ENCODE data around the gene IGF2BP2. TPM values are rescaled to one million over a fixed set of nuclear protein-coding genes. Genes with fewer than 3 reads are reported as not detected.

IGF2BP2 gene
- total RNA-seq, 2 experiments from 2014 or later: 0.62 TPM; not detected in 1

- Mint-ChIP-seq H3K36me3 (ENCODE audit: low read depth) (no peaks in the 10 kb centered on the region), H3K27me3 (peaks cover 3% of the 10 kb centered on the region), H3K4me3 (no peak overlapping the region), H3K9me3 (no peaks in the 10 kb centered on the region), H3K27ac (no peak overlapping the region), H3K4me1 (peaks cover 2% of the 10 kb centered on the region)
- ChIA-PET POLR2A (no interaction called here), CTCF (no interaction called here)
- no peak for DNase-seq
These were observed 95.3 kb downstream of the IGF2BP2 start for GRCh38 chr3:185729337-185730055.

- Mint-ChIP-seq H3K27me3 (no peaks in the 10 kb centered on the region), H3K4me3 (no peak overlapping the region), H3K4me1 (peaks cover 2% of the 10 kb centered on the region), H3K9me3 (no peaks in the 10 kb centered on the region), H3K36me3 (ENCODE audit: low read depth) (no peaks in the 10 kb centered on the region), H3K27ac (no peak overlapping the region)
- ChIA-PET CTCF (no interaction called here), POLR2A (no interaction called here)
- DNase-seq: no peak
These were observed 96.1 kb downstream of the IGF2BP2 start for GRCh38 chr3:185728630-185729336.

GRCh38 chr3:185727873-185728272 is 97.0 kb downstream of the IGF2BP2 start:
- no peaks in the 10 kb centered on the region for H3K36me3 Mint-ChIP-seq (ENCODE audit: low read depth)
- peaks cover 2% of the 10 kb centered on the region for H3K4me1 Mint-ChIP-seq
- POLR2A ChIA-PET: no interaction called here
- no peak overlapping the region for H3K27ac Mint-ChIP-seq
- H3K27me3 Mint-ChIP-seq: peaks cover 2% of the 10 kb centered on the region
- DNase-seq: no peak
- H3K9me3 Mint-ChIP-seq: no peaks in the 10 kb centered on the region
- CTCF ChIA-PET: no interaction called here
- H3K4me3 Mint-ChIP-seq: no peak overlapping the region

GRCh38 chr3:185726254-185726967 is 98.4 kb downstream of the IGF2BP2 start:
- ChIA-PET CTCF (no interaction called here), POLR2A (no interaction called here)
- no peak overlapping the region for H3K27ac Mint-ChIP-seq
- H3K9me3 Mint-ChIP-seq: no peaks in the 10 kb centered on the region
- no peaks in the 10 kb centered on the region for H3K4me1 Mint-ChIP-seq
- H3K36me3 Mint-ChIP-seq (ENCODE audit: low read depth): no peaks in the 10 kb centered on the region
- H3K4me3 Mint-ChIP-seq: no peak overlapping the region
- H3K27me3 Mint-ChIP-seq: peaks cover 5% of the 10 kb centered on the region
- no peak for DNase-seq

DNA sequence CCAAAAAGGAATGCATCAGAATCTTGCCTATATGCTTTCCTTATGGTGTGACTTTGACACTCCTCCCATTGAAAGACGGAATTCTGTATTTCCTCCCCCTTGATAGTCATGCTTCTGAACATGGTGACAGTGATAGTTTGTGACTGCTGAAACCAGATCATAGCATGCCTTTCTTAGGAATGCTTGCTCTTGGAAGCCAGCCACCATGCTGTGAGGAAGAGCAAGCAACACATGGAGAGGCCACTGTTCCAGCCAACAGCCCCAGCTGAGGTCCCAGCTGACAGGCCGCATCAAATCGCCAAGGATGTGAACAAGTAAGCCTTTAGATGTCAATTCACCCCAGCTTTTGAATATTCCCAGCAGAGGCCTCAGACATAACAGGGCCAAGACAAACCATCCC is 100.1 kb downstream of the IGF2BP2 start:
- no peaks in the 10 kb centered on the region for H3K36me3 Mint-ChIP-seq (ENCODE audit: low read depth)
- peaks cover 5% of the 10 kb centered on the region for H3K27me3 Mint-ChIP-seq
- no peaks in the 10 kb centered on the region for H3K4me1 Mint-ChIP-seq
- CTCF ChIA-PET: no interaction called here
- H3K4me3 Mint-ChIP-seq: no peak overlapping the region
- H3K27ac Mint-ChIP-seq: no peak overlapping the region
- POLR2A ChIA-PET: no interaction called here
- no peaks in the 10 kb centered on the region for H3K9me3 Mint-ChIP-seq
- DNase-seq: no peak

- H3K4me1 Mint-ChIP-seq: no peaks in the 10 kb centered on the region
- H3K36me3 Mint-ChIP-seq (ENCODE audit: low read depth): no peaks in the 10 kb centered on the region
- H3K27me3 Mint-ChIP-seq: peaks cover 5% of the 10 kb centered on the region
- no peak overlapping the region for H3K27ac Mint-ChIP-seq
- CTCF ChIA-PET: no interaction called here
- POLR2A ChIA-PET: interaction anchor here (0.7 kb wide), 1 partner anchor 419 kb away, joined by 3 read pairs; no protein-coding TSS in a partner anchor
- H3K9me3 Mint-ChIP-seq: no peaks in the 10 kb centered on the region
- no peak overlapping the region for H3K4me3 Mint-ChIP-seq
- no peak for DNase-seq
These were observed 100.6 kb downstream of the IGF2BP2 start for GRCh38 chr3:185724251-185724650.

GRCh38 chr3:185722881-185723280 is 102.0 kb downstream of the IGF2BP2 start:
- H3K9me3 Mint-ChIP-seq: no peaks in the 10 kb centered on the region
- no peak overlapping the region for H3K4me3 Mint-ChIP-seq
- H3K36me3 Mint-ChIP-seq (ENCODE audit: low read depth): no peaks in the 10 kb centered on the region
- no peaks in the 10 kb centered on the region for H3K4me1 Mint-ChIP-seq
- no peak overlapping the region for H3K27ac Mint-ChIP-seq
- no peak for DNase-seq
- CTCF ChIA-PET: no interaction called here
- POLR2A ChIA-PET: no interaction called here
- H3K27me3 Mint-ChIP-seq: peaks cover 5% of the 10 kb centered on the region

- DNase-seq: no peak
- Mint-ChIP-seq H3K4me1 (no peaks in the 10 kb centered on the region), H3K4me3 (no peak overlapping the region), H3K27ac (no peak overlapping the region), H3K27me3 (peaks cover 5% of the 10 kb centered on the region), H3K36me3 (ENCODE audit: low read depth) (no peaks in the 10 kb centered on the region), H3K9me3 (no peaks in the 10 kb centered on the region)
- ChIA-PET POLR2A (no interaction called here), CTCF (no interaction called here)
These were observed 102.9 kb downstream of the IGF2BP2 start for GRCh38 chr3:185721970-185722369.

DNA sequence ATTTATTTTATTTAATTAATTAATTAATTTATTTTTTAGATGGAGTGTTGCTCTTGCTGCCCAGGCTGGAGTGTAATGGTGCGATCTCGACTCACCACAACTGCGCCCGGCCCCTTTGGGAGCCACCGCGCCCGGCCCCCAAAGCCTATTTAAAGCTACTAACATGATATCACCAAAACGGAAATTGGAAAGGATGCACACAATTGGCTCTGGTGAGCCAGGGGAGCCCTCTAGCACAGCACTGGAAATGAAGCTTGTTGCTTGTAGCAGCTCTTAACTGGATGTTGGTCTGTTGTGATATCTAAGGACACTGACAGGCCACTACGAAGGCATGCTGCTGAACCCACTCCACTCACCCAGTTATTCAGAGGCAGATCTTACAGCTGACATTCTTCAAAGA is 104.5 kb downstream of the IGF2BP2 start:
- H3K36me3 Mint-ChIP-seq (ENCODE audit: low read depth): no peaks in the 10 kb centered on the region
- no peaks in the 10 kb centered on the region for H3K4me1 Mint-ChIP-seq
- no peaks in the 10 kb centered on the region for H3K9me3 Mint-ChIP-seq
- peaks cover 5% of the 10 kb centered on the region for H3K27me3 Mint-ChIP-seq
- ChIA-PET CTCF (interaction anchor here (0.5 kb wide), 1 partner anchor 86 kb away, joined by 3 read pairs; no protein-coding TSS in a partner anchor), POLR2A (no interaction called here)
- DNase-seq: no peak
- no peak overlapping the region for H3K27ac Mint-ChIP-seq
- H3K4me3 Mint-ChIP-seq: no peak overlapping the region

DNA sequence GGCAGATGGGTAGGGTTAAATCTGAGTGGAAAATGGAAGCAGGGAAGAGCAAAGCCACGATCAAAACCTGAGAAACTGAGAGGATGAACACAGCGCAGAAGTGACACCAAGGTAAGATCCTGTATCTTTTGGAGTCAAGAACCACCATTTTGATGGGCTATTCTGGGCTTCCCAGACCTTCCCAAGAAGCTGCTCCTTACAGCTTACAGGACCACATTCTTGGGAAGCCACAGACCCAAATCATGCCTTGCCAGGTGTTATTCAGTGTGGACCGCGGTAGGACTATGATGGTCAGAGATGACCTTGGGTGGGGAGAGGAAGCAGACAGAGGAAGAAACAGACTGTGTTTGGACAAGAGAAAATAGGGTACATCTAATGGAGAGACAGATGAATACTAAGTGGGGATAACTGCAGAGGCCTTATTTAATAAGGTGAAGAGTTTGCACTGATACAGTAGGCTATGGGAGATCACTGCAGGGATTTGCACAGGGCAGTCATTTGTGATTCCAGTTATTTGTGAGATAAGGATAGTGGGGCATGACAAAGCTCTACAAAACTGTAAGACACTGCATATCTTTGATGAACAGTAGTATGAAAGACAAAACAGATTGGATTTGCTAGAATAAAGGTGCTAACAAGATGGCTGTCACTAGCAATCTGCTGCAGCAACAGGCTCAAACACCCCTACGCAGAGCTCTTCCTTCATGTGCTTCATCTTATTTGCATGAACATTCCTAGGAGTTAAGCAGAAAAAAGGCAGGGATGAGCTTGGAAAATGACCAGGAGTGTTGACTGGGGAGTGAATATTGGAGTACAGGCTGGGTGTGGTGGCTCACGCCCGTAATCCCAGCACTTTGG is 105.9 kb downstream of the IGF2BP2 start:
- no peak for DNase-seq
- Mint-ChIP-seq H3K36me3 (ENCODE audit: low read depth) (no peaks in the 10 kb centered on the region), H3K4me1 (no peaks in the 10 kb centered on the region), H3K9me3 (no peaks in the 10 kb centered on the region), H3K27me3 (peaks cover 10% of the 10 kb centered on the region), H3K4me3 (no peak overlapping the region), H3K27ac (no peak overlapping the region)
- POLR2A ChIA-PET: interaction anchor here (0.6 kb wide), 1 partner anchor 60 kb away, joined by 6 read pairs; no protein-coding TSS in a partner anchor
- CTCF ChIA-PET: interaction anchor here (0.6 kb wide), 1 partner anchor 12 kb away, joined by 3 read pairs; no protein-coding TSS in a partner anchor

DNA sequence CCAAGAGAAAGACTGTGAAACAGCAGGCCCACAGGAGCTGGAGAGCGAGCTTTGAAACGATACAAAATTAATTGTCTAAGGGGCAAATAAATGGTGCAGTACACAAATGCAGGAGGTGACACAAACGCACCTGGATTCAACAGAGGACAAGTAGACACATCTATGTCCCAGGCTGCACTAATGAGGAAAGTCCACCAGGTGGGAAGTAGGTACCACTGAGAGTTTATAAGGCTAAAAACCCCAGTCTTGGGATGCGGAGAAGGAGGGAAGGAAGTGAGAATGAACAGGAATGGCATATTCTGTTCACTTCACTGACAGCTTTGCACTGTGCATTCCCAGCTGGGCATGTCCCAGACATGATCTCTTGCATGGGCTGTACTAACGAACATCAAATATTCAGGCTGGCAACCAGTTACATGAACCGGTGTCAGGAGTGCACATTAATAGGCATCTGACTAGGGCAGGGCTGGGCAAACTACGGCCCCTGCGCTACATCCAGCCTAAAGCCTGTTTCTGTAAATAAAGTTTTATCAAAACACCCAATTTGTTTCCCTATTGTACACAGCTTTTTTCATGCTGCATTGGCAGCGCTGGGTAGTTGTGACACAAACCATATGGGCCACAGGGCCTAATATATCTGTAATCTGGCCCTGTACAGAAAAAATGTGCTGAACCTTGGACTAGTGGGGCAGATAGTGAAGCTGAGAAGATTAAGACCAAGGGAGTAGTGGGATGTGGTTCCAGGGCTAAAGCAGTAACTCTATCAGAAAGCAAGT is 107.0 kb downstream of the IGF2BP2 start:
- Mint-ChIP-seq H3K27me3 (peaks cover 10% of the 10 kb centered on the region), H3K36me3 (ENCODE audit: low read depth) (no peaks in the 10 kb centered on the region), H3K9me3 (no peaks in the 10 kb centered on the region), H3K4me1 (no peaks in the 10 kb centered on the region), H3K4me3 (no peak overlapping the region), H3K27ac (no peak overlapping the region)
- CTCF ChIA-PET: no interaction called here
- DNase-seq: no peak
- POLR2A ChIA-PET: no interaction called here

DNA sequence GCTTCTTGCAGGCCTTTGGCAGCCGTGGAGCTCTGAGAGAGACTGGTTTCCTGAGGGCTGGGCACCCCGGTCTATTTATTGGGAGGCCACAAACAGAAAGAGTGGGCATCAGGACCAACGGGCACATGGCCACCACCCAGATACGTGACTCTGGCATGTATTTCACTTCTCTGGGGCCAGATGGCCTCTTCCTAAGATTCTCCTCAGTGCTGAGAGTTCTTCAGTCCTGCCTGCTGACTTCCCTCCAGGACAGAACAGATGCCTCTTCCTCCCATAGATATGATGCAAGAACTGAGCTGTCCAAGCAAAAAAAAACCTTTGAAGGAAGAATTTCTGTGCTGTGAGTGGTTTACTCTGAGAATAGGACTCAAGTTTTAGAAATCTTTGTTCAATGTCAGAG is 107.7 kb downstream of the IGF2BP2 start:
- H3K4me3 Mint-ChIP-seq: no peak overlapping the region

More for the DNA sequence above, 107.7 kb downstream of the IGF2BP2 start:
- Mint-ChIP-seq H3K27ac (no peak overlapping the region), H3K4me1 (no peaks in the 10 kb centered on the region), H3K9me3 (no peaks in the 10 kb centered on the region), H3K27me3 (peaks cover 8% of the 10 kb centered on the region), H3K36me3 (ENCODE audit: low read depth) (no peaks in the 10 kb centered on the region)
- ChIA-PET CTCF (interaction anchor here (1.1 kb wide), 1 partner anchor 68 kb away, joined by 3 read pairs; no protein-coding TSS in a partner anchor), POLR2A (no interaction called here)
- DNase-seq: no peak

All from activated CD4-positive, alpha-beta T cell treated with anti-CD3 and anti-CD28 coated beads, Interleukin-2, amount 10 ng/mL, durations not matched to agents 7 days and 5 days (primary cell).